ENCODE measurements around the gene PACRG. TPM values are rescaled to one million over a fixed set of nuclear protein-coding genes. Genes with fewer than 3 reads are reported as not detected.

PACRG gene
- total RNA-seq, 1 experiment from 2014 or later: 0.44 TPM

- Mint-ChIP-seq H3K36me3 (no peaks in the 10 kb centered on the region), H3K9me3 (no peaks in the 10 kb centered on the region), H3K27ac (no peak overlapping the region), H3K4me1 (peaks cover 13% of the 10 kb centered on the region), H3K27me3 (ENCODE audit: low read depth) (no peaks in the 10 kb centered on the region), H3K4me3 (no peak overlapping the region)
- DNase-seq (ENCODE audit: low spot score): no peak
- CTCF ChIA-PET: no interaction called here
- no peak for ATAC-seq
- POLR2A ChIA-PET: no interaction called here
- TF ChIP-seq ARID4B (CRISPR knock-in tag; IDR thresholded peaks at IDR 0.05; ENCODE audit: borderline replicate concordance): no peak
- no peak for TF ChIP-seq ZBTB43 (CRISPR knock-in tag; IDR thresholded peaks at IDR 0.05)
- TF ChIP-seq ZNF263 (CRISPR knock-in tag; IDR thresholded peaks at IDR 0.05; ENCODE audit: low read depth): no peak
- no peak for TF ChIP-seq TEAD4 (CRISPR knock-in tag; IDR thresholded peaks at IDR 0.05)
- no peak for TF ChIP-seq STAT6 (CRISPR knock-in tag; conservative IDR thresholded peaks at IDR 0.05; ENCODE audit: low read depth)
- TF ChIP-seq CREM (CRISPR knock-in tag; IDR thresholded peaks at IDR 0.05): no peak
- no peak for TF ChIP-seq CBFB (CRISPR knock-in tag; IDR thresholded peaks at IDR 0.05; ENCODE audit: low read depth)
- TF ChIP-seq SP1 (CRISPR knock-in tag; conservative IDR thresholded peaks at IDR 0.05): no peak
- TF ChIP-seq ATF2 (CRISPR knock-in tag; IDR thresholded peaks at IDR 0.05; ENCODE audit: borderline replicate concordance, low read depth): no peak
- TF ChIP-seq ETV6 (CRISPR knock-in tag; IDR thresholded peaks at IDR 0.05): no peak
- TF ChIP-seq E2F5 (CRISPR knock-in tag; IDR thresholded peaks at IDR 0.05): no peak
These were observed 463.0 kb downstream of the PACRG start for GRCh38 chr6:163190786-163191185.

- DNase-seq (ENCODE audit: low spot score): no peak
- ChIA-PET POLR2A (no interaction called here), CTCF (no interaction called here)
- no peak for ATAC-seq
- no peak overlapping the region for H3K27ac Mint-ChIP-seq
- H3K27me3 Mint-ChIP-seq (ENCODE audit: low read depth): no peaks in the 10 kb centered on the region
- H3K4me3 Mint-ChIP-seq: no peak overlapping the region
- H3K36me3 Mint-ChIP-seq: no peaks in the 10 kb centered on the region
- H3K9me3 Mint-ChIP-seq: no peaks in the 10 kb centered on the region
- H3K4me1 Mint-ChIP-seq: peaks cover 4% of the 10 kb centered on the region
- TF ChIP-seq CREM (CRISPR knock-in tag; IDR thresholded peaks at IDR 0.05): no peak
- no peak for TF ChIP-seq JAZF1 (CRISPR knock-in tag; IDR thresholded peaks at IDR 0.05)
- no peak for TF ChIP-seq EMX1 (CRISPR knock-in tag; IDR thresholded peaks at IDR 0.05)
- TF ChIP-seq IRF1 (CRISPR knock-in tag; IDR thresholded peaks at IDR 0.05): no peak
- TF ChIP-seq JUN (CRISPR knock-in tag; IDR thresholded peaks at IDR 0.05): no peak
- TF ChIP-seq GABPB1 (CRISPR knock-in tag; IDR thresholded peaks at IDR 0.05): no peak
- TF ChIP-seq NR3C1 (CRISPR knock-in tag; conservative IDR thresholded peaks at IDR 0.05; ENCODE audit: low read depth): no peak
- TF ChIP-seq ZNF232 (CRISPR knock-in tag; IDR thresholded peaks at IDR 0.05): no peak
- no peak for TF ChIP-seq ZNF532 (CRISPR knock-in tag; IDR thresholded peaks at IDR 0.05; ENCODE audit: borderline replicate concordance)
These were observed 464.1 kb downstream of the PACRG start for GRCh38 chr6:163191704-163192537.
